ENCODE data around the gene MAP3K10. TPM values are rescaled to one million over a fixed set of nuclear protein-coding genes. Genes with fewer than 3 reads are reported as not detected.

Gene MAP3K10
- polyA plus RNA-seq, 1 of the 3 experiments (the other 2 are of a cell fraction), result 10.7 TPM

DNA sequence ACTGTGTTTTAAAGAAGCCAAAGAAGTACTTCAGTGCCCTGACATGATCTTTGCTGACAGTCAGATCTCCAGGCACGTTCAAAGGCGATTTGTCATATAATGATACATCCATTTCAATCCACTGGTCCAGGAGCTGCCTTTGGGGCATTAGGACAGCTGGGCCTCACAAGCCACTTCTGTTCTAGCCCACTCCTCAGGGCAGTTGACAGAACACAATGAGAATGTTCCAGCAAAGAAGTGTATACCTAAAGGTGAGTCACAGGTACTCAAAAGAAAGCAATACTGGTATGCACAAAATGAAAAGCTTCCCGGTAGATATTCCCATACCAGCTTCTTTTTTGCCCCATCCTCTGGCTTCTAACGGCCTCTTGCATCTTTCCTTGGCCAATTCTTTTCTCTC is 12.5 kb upstream of the MAP3K10 start:
- ChIA-PET POLR2A (no interaction called here), CTCF (interaction anchor here (1.3 kb wide), 1 partner anchor 13 kb away, joined by 3 read pairs; no protein-coding TSS in a partner anchor)
- no peak for TF ChIP-seq ELF1 (IDR thresholded peaks at IDR 0.05)
- no peak for TF ChIP-seq EP300 (IDR thresholded peaks at IDR 0.05; ENCODE audit: borderline replicate concordance in 1 of 2, low read depth in 1 of 2, low read length in 1 of 2)
- no peak for TF ChIP-seq CHD2 (IDR thresholded peaks at IDR 0.05; ENCODE audit: low read length, partially characterized antibody)
- Histone ChIP-seq H3K27me3 (ENCODE audit: insufficient read depth) (no peaks in the 10 kb centered on the region), H3K9ac (no peak overlapping the region), H3K4me1 (ENCODE audit: control insufficient read depth in 1 of 2, insufficient read depth in 2 of 2, low read depth in 1 of 2, low read length in 1 of 2) (no peaks in the 10 kb centered on the region), H4K20me1 (ENCODE audit: insufficient read depth) (no peaks in the 10 kb centered on the region), H3K27ac (ENCODE audit: low read depth in 2 of 2, low read length in 1 of 2) (no peak overlapping the region), H3K36me3 (replicated peaks in 1 of 2; ENCODE audit: control insufficient read depth in 1 of 2, insufficient read depth in 2 of 2, low read length in 1 of 2) (no peaks in the 10 kb centered on the region), H3K4me2 (no peak overlapping the region), H3K9me2 (no peaks in the 10 kb centered on the region), H3F3A (replicated peaks; ENCODE audit: insufficient read depth) (no peaks in the 10 kb centered on the region), H3K79me2 (ENCODE audit: insufficient read depth) (no peaks in the 10 kb centered on the region), H2AFZ (ENCODE audit: low read depth) (no peak overlapping the region), H3K4me3 (ENCODE audit: low read depth in 2 of 2, low read length in 1 of 2) (no peak overlapping the region), H3K9me3 (no peaks in the 10 kb centered on the region)
- DNase-seq, result no peak
- 30% methylated on average over 4 of the region's 4 CpGs for WGBS (ENCODE audit: low lambda C conversion rate)

- no peaks in the 10 kb centered on the region for H3K9me3 ChIP-seq
- no peaks in the 10 kb centered on the region for H3K79me2 ChIP-seq (ENCODE audit: insufficient read depth)
- no peak for DNase-seq
- H3K4me1 ChIP-seq (ENCODE audit: control insufficient read depth in 1 of 2, insufficient read depth in 2 of 2, low read depth in 1 of 2, low read length in 1 of 2), result no peaks in the 10 kb centered on the region
- no peak overlapping the region for H3K9ac ChIP-seq
- POLR2A ChIA-PET, result no interaction called here
- CTCF ChIA-PET, result interaction anchor here (1.2 kb wide), 1 partner anchor 34 kb away, joined by 3 read pairs; the partner anchor contains the start of gene TTC9B
- no peak overlapping the region for H3K4me3 ChIP-seq (ENCODE audit: low read depth in 2 of 2, low read length in 1 of 2)
- TF ChIP-seq RXRA (IDR thresholded peaks at IDR 0.05; ENCODE audit: borderline replicate concordance, low read depth), result no peak
- no peak for TF ChIP-seq TAF1 (IDR thresholded peaks at IDR 0.05; ENCODE audit: borderline replicate concordance, low read depth, low read length)
- TF ChIP-seq RCOR1 (IDR thresholded peaks at IDR 0.05; ENCODE audit: low read length), result no peak
- TF ChIP-seq POLR2AphosphoS5 (IDR thresholded peaks at IDR 0.05; ENCODE audit: low read depth, low read length), result no peak
- TF ChIP-seq RFX5 (IDR thresholded peaks at IDR 0.05; ENCODE audit: low read length), result no peak
- TF ChIP-seq, protein P1, sequence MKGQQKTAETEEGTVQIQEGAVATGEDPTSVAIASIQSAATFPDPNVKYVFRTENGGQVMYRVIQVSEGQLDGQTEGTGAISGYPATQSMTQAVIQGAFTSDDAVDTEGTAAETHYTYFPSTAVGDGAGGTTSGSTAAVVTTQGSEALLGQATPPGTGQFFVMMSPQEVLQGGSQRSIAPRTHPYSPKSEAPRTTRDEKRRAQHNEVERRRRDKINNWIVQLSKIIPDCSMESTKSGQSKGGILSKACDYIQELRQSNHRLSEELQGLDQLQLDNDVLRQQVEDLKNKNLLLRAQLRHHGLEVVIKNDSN (IDR thresholded peaks at IDR 0.05; ENCODE audit: borderline replicate concordance, low read depth), result no peak
- TF ChIP-seq, protein P2, sequence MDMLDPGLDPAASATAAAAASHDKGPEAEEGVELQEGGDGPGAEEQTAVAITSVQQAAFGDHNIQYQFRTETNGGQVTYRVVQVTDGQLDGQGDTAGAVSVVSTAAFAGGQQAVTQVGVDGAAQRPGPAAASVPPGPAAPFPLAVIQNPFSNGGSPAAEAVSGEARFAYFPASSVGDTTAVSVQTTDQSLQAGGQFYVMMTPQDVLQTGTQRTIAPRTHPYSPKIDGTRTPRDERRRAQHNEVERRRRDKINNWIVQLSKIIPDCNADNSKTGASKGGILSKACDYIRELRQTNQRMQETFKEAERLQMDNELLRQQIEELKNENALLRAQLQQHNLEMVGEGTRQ (IDR thresholded peaks at IDR 0.05; ENCODE audit: borderline replicate concordance, low read depth, low read length), result no peak
- no peak for TF ChIP-seq EZH2phosphoT487 (IDR thresholded peaks at IDR 0.05; ENCODE audit: borderline replicate concordance, low read depth)
- no peak for TF ChIP-seq EP300 (IDR thresholded peaks at IDR 0.05; ENCODE audit: borderline replicate concordance in 1 of 2, low read depth in 1 of 2, low read length in 1 of 2)
- no peak for TF ChIP-seq YY1 (IDR thresholded peaks at IDR 0.05; ENCODE audit: low read depth)
- TF ChIP-seq FOSL2 (IDR thresholded peaks at IDR 0.05; ENCODE audit: borderline replicate concordance, low read depth), result no peak
- no peak for TF ChIP-seq CHD2 (IDR thresholded peaks at IDR 0.05; ENCODE audit: low read length, partially characterized antibody)
- TF ChIP-seq GATA2 (CRISPR knock-in tag; IDR thresholded peaks at IDR 0.05), result no peak
- no peaks in the 10 kb centered on the region for H3K36me3 ChIP-seq (replicated peaks in 1 of 2; ENCODE audit: control insufficient read depth in 1 of 2, insufficient read depth in 2 of 2, low read length in 1 of 2)
- H3K27ac ChIP-seq (ENCODE audit: low read depth in 2 of 2, low read length in 1 of 2), result no peak overlapping the region
- H3K9me2 ChIP-seq, result no peaks in the 10 kb centered on the region
- no peak overlapping the region for H2AFZ ChIP-seq (ENCODE audit: low read depth)
- no peaks in the 10 kb centered on the region for H4K20me1 ChIP-seq (ENCODE audit: insufficient read depth)
- no peaks in the 10 kb centered on the region for H3F3A ChIP-seq (replicated peaks; ENCODE audit: insufficient read depth)
- H3K4me2 ChIP-seq, result no peak overlapping the region
- H3K27me3 ChIP-seq (ENCODE audit: insufficient read depth), result no peaks in the 10 kb centered on the region
- WGBS (ENCODE audit: low lambda C conversion rate), result 80% methylated on average over 1 of the region's 1 CpG
Measured at GRCh38 chr19:40184273-40184672, 7.0 kb upstream of the MAP3K10 start.

All from SK-N-SH (cell line).